Activated CD8-positive, alpha-beta T cell treated with anti-CD3 and anti-CD28 coated beads, Interleukin-2, amount 10 ng/mL, durations not matched to agents 7 days and 5 days (primary cell): ENCODE results near the gene C1QTNF3. TPM values are rescaled to one million over a fixed set of nuclear protein-coding genes. Genes with fewer than 3 reads are reported as not detected.

Source experiments
- ATAC-seq: fragments of 150-1000 bp; cut with Tn5 transposase; one replicate; pipeline ENCODE4 v1.10.0; 2021; ENCODE audit warnings: moderate library complexity
- CTCF ChIA-PET: fragments of 350-600 bp; sonication (Branson Sonifier 250); formaldehyde crosslinking; loops from one replicate; lab custom pipeline; 2021; ENCODE audit warnings: antibody characterized with exemption; lab: Charles Lee
- POLR2A ChIA-PET: fragments of 350-600 bp; sonication (Branson Sonifier 250); formaldehyde crosslinking; loops from one replicate; lab custom pipeline; 2021; ENCODE audit warnings: antibody characterized with exemption; lab: Charles Lee
- DNase-seq: peaks from one replicate; pipeline ENCODE4 v3.0.0-alpha.2; 2020
- H3K27ac Mint-ChIP-seq: one replicate; pipeline ENCODE4 v1.8.0; 2021; ENCODE audit warnings: mild to moderate bottlenecking, mixed read lengths
- H3K27me3 Mint-ChIP-seq: one replicate; pipeline ENCODE4 v1.8.0; 2021; ENCODE audit warnings: low read depth, mixed read lengths
- H3K36me3 Mint-ChIP-seq: one replicate; pipeline ENCODE4 v1.8.0; 2021; ENCODE audit warnings: low read depth, mixed read lengths
- H3K4me1 Mint-ChIP-seq: one replicate; pipeline ENCODE4 v1.8.0; 2021; ENCODE audit warnings: low read depth, mixed read lengths
- H3K4me3 Mint-ChIP-seq: one replicate; pipeline ENCODE4 v1.8.0; 2021; ENCODE audit warnings: mild to moderate bottlenecking, mixed read lengths
- H3K9me3 Mint-ChIP-seq: one replicate; pipeline ENCODE4 v1.8.0; 2022; ENCODE audit warnings: mixed read lengths; ENCODE audit not compliant: insufficient read depth
- total RNA-seq, 2 experiments: library from RNA; stranded (reverse); gene quantifications; one replicate each; pipeline ENCODE4 v1.2.3, GENCODE V29; 2021

The C1QTNF3 gene
- total RNA-seq, 2 experiments from 2014 or later, result 2.8 to 3.0 TPM

- Mint-ChIP-seq H3K4me1 (no peaks in the 10 kb centered on the region), H3K4me3 (no peak overlapping the region), H3K36me3 (no peaks in the 10 kb centered on the region), H3K27me3 (no peaks in the 10 kb centered on the region), H3K27ac (no peak overlapping the region), H3K9me3 (no peaks in the 10 kb centered on the region)
- ChIA-PET POLR2A (no interaction called here), CTCF (no interaction called here)
- no peak for ATAC-seq
- no peak for DNase-seq
These were observed 4.1 kb upstream of the C1QTNF3 start for GRCh38 chr5:34047143-34047542.

- Mint-ChIP-seq H3K27ac (no peak overlapping the region), H3K36me3 (no peaks in the 10 kb centered on the region), H3K9me3 (no peaks in the 10 kb centered on the region), H3K27me3 (no peaks in the 10 kb centered on the region), H3K4me1 (no peaks in the 10 kb centered on the region), H3K4me3 (no peak overlapping the region)
- ChIA-PET POLR2A (no interaction called here), CTCF (interaction anchor here (1.0 kb wide), 1 partner anchor 48 kb away, joined by 3 read pairs; no protein-coding TSS in a partner anchor)
- no peak for ATAC-seq
- no peak for DNase-seq
These were observed 3.0 kb upstream of the C1QTNF3 start for GRCh38 chr5:34045996-34046395.

GRCh38 chr5:34045023-34045422 lies 2.0 kb upstream of the C1QTNF3 start:
- CTCF ChIA-PET, result interaction anchor here (1.0 to 1.2 kb wide), 2 partner anchors 36 to 47 kb away, joined by 3 read pairs; no protein-coding TSS in a partner anchor
- Mint-ChIP-seq H3K4me3 (no peak overlapping the region), H3K36me3 (no peaks in the 10 kb centered on the region), H3K4me1 (no peaks in the 10 kb centered on the region), H3K27ac (no peak overlapping the region), H3K9me3 (no peaks in the 10 kb centered on the region), H3K27me3 (no peaks in the 10 kb centered on the region)
- POLR2A ChIA-PET, result no interaction called here
- DNase-seq (no peak), ATAC-seq (no peak)

- Mint-ChIP-seq H3K36me3 (no peaks in the 10 kb centered on the region), H3K9me3 (no peaks in the 10 kb centered on the region)
- CTCF ChIA-PET, result no interaction called here
These were observed 692 bp downstream of the C1QTNF3 start for GRCh38 chr5:34042321-34042720.

GRCh38 chr5:34041247-34041972 lies 1.6 kb downstream of the C1QTNF3 start:
- H3K4me3 Mint-ChIP-seq, result no peak overlapping the region
- CTCF ChIA-PET, result no interaction called here
- no peaks in the 10 kb centered on the region for H3K9me3 Mint-ChIP-seq
- ATAC-seq (no peak), DNase-seq (no peak)
- no peaks in the 10 kb centered on the region for H3K27me3 Mint-ChIP-seq
- no peaks in the 10 kb centered on the region for H3K36me3 Mint-ChIP-seq
- POLR2A ChIA-PET, result no interaction called here
- no peak overlapping the region for H3K27ac Mint-ChIP-seq
- no peaks in the 10 kb centered on the region for H3K4me1 Mint-ChIP-seq

More at GRCh38 chr5:34042321-34042720, 692 bp downstream of the C1QTNF3 start:
- no peak overlapping the region for H3K4me3 Mint-ChIP-seq
- DNase-seq, result no peak
- POLR2A ChIA-PET, result no interaction called here
- no peak overlapping the region for H3K27ac Mint-ChIP-seq
- no peak for ATAC-seq
- no peaks in the 10 kb centered on the region for H3K27me3 Mint-ChIP-seq
- H3K4me1 Mint-ChIP-seq, result no peaks in the 10 kb centered on the region

- no peaks in the 10 kb centered on the region for H3K4me1 Mint-ChIP-seq
- CTCF ChIA-PET, result interaction anchor here (1.2 to 1.3 kb wide), 2 partner anchors 8 to 43 kb away, joined by 4 read pairs; no protein-coding TSS in a partner anchor
These were observed 2.5 kb downstream of the C1QTNF3 start for GRCh38 chr5:34040472-34040871.

GRCh38 chr5:34039398-34040157 lies 3.4 kb downstream of the C1QTNF3 start:
- Mint-ChIP-seq H3K27me3 (no peaks in the 10 kb centered on the region), H3K4me3 (no peak overlapping the region), H3K36me3 (peaks cover 2% of the 10 kb centered on the region), H3K9me3 (no peaks in the 10 kb centered on the region), H3K4me1 (no peaks in the 10 kb centered on the region), H3K27ac (no peak overlapping the region)
- CTCF ChIA-PET, result interaction anchor here (1.2 to 1.3 kb wide), 2 partner anchors 9 to 42 kb away, joined by 4 read pairs; no protein-coding TSS in a partner anchor
- POLR2A ChIA-PET, result no interaction called here
- DNase-seq, result no peak
- no peak for ATAC-seq

More at GRCh38 chr5:34040472-34040871, 2.5 kb downstream of the C1QTNF3 start:
- POLR2A ChIA-PET, result no interaction called here
- Mint-ChIP-seq H3K27me3 (no peaks in the 10 kb centered on the region), H3K9me3 (no peaks in the 10 kb centered on the region), H3K27ac (no peak overlapping the region), H3K36me3 (no peaks in the 10 kb centered on the region), H3K4me3 (no peak overlapping the region)
- no peak for DNase-seq
- ATAC-seq, result no peak

GRCh38 chr5:34038838-34039237 lies 4.2 kb downstream of the C1QTNF3 start:
- ATAC-seq (no peak), DNase-seq (no peak)
- Mint-ChIP-seq H3K4me3 (no peak overlapping the region), H3K36me3 (peaks cover 4% of the 10 kb centered on the region), H3K27me3 (no peaks in the 10 kb centered on the region), H3K4me1 (no peaks in the 10 kb centered on the region), H3K9me3 (no peaks in the 10 kb centered on the region), H3K27ac (no peak overlapping the region)
- CTCF ChIA-PET, result no interaction called here
- POLR2A ChIA-PET, result no interaction called here

GRCh38 chr5:34038390-34038789 lies 4.6 kb downstream of the C1QTNF3 start:
- ATAC-seq (no peak), DNase-seq (no peak)
- Mint-ChIP-seq H3K27me3 (no peaks in the 10 kb centered on the region), H3K9me3 (no peaks in the 10 kb centered on the region), H3K4me3 (no peak overlapping the region), H3K4me1 (no peaks in the 10 kb centered on the region), H3K36me3 (peaks cover 4% of the 10 kb centered on the region), H3K27ac (no peak overlapping the region)
- POLR2A ChIA-PET, result no interaction called here
- CTCF ChIA-PET, result no interaction called here

GRCh38 chr5:34037726-34038125 lies 5.3 kb downstream of the C1QTNF3 start:
- H3K4me3 Mint-ChIP-seq, result no peak overlapping the region
- H3K9me3 Mint-ChIP-seq, result no peaks in the 10 kb centered on the region
- H3K36me3 Mint-ChIP-seq, result peaks cover 8% of the 10 kb centered on the region
- CTCF ChIA-PET, result no interaction called here
- H3K4me1 Mint-ChIP-seq, result no peaks in the 10 kb centered on the region
- POLR2A ChIA-PET, result no interaction called here
- ATAC-seq, result no peak
- no peak for DNase-seq
- H3K27me3 Mint-ChIP-seq, result no peaks in the 10 kb centered on the region
- no peak overlapping the region for H3K27ac Mint-ChIP-seq

- Mint-ChIP-seq H3K27ac (no peak overlapping the region), H3K4me1 (no peaks in the 10 kb centered on the region), H3K4me3 (no peak overlapping the region), H3K36me3 (peaks cover 8% of the 10 kb centered on the region), H3K27me3 (no peaks in the 10 kb centered on the region), H3K9me3 (no peaks in the 10 kb centered on the region)
- ChIA-PET POLR2A (no interaction called here), CTCF (interaction anchor here (0.6 to 1.4 kb wide), 3 partner anchors 15 to 38 kb away, joined by 3 to 4 read pairs (median 3); no protein-coding TSS in a partner anchor)
- ATAC-seq (no peak), DNase-seq (no peak)
These were observed 7.3 kb downstream of the C1QTNF3 start for GRCh38 chr5:34035756-34036155.
